NCI-H146 treated with DMSO at 0.1 percent for 48 hours (cell line): ENCODE results near the gene UACA.

ENCODE experiments used
- DNase-seq: peaks from one replicate; lab custom pipeline; 2025; ENCODE audit not compliant: unreplicated experiment; lab: John Stamatoyannopoulos, UW

The UACA gene

DNA sequence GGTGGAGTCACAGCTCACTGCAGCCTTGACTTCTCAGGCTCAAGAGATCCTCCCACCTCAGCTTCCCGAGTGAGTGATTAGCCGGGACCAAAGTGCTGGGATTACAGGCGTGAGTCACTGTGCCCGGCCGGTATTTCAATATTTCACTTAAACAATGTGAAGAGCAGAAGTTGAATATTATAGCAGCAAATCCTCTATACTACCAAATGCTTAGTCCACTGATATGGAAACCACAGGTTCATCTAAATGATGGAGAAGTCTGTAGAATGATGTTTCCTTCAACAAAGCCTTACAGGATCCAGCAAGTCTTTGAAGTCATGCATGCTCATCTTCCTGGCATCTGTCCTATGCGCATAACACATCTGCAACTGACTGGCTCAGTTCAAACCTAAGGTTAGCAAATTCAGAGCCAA is 20.3 kb upstream of the UACA start:
- no peak for DNase-seq

DNA sequence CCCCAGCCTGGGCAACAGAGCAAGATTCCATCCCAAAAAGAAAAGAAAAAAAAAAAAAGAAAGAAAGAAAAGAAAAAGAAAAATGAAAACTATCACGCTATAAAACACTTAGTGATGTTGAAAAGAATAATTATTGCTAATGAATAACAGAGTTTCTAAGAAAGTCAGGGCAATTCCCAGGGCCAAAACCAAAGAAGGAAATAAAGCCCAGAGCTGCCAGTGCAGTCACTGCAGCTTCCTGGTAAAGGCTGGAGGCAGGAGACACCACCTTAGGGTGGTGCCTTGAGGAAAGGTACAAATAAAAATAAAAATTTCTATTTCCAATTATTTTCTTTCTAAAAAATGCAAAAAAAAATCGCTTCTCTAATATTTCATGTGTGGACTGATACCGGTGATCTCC is 19.7 kb upstream of the UACA start:
- no peak for DNase-seq

DNA sequence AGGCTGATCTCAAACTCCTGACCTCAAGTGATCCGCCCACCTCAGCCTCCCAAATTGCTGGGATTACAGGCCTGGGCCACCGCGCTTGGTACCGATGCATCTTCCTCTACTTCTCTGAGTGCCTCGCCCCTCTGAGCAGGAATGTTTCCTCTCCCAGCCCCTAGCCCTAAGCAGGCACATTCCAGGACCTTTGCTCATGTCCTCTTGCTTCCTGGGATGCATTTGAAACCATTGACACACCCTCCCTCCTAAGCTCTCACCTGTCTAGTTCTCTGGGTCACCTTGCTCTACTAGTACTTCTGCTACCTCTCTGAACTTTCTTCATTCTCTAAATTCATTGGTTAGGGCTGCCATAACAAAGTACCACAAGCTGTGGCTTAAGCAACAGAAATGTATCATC is 17.9 kb upstream of the UACA start:
- DNase-seq, result no peak

DNA sequence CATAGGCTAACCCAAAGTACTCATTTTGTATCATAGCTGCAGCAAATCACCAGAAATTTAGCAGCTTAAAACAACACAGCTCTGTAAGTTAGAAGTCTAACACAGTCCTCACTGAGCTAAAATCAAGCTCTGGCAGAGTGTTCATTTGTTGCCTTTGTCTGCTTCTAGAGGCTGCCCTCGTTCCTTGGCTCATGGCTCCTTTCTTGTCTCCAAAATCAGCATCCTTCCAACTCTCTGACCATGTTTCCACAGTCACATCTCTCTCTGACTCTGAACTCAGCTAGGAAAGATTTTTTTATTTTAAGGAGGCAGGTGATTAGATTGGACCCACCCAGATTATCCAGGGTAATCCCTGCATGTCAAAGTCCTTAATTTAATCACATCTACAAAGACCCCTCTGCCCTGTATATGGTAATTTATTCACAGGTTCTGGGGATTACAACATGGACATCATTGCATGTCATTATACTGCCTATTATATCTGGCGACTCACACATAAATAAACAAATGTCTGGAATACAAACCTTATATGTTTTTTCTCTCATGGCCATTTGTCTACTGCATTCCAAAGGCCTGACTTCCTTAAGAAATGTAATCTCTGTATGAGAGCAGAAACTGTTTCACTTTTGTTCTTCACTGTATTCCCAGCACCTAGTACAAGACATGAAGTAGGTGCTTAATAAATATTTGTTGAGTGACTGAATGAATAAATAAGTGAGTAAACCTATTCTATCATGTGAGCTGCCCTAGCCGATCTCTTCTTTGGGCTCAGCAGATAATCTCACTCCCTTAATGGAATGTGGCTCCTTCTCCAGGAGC is 15.1 kb upstream of the UACA start:
- DNase-seq, result no peak

DNA sequence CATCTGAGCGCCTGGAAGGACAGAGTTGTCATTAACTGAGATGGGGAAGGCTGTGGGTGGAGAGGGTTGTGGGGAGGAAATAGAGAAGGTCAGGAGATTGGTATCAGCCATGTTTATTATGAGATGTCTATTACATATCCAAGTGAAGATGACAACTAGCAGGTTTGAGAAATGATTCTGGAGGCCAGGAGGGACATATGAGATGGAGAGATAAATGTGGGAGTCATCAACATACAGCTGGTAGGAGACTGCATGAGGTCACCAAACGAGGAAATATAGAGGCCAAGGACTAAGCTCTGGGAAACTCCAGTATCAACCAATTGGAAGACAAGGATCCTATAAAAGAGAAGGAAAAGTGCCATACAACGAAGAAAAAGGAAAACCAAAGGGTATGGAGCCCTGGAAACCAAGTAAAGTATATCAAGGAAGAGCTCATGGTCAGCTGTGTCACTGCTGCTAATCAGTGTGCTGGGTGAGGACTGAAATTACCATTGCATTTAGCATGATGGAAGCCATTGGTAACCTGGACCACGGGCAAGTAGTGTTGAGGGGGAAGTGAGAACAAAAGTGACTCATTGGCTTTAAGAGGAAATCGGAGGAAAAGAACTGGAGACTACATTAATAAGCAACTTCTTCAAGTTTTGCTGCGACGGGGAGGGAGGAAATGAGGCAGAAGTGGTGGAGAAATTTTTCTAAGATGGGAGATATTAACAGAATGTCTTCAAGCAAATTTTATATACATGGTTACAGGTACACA is 14.0 kb upstream of the UACA start:
- no peak for DNase-seq

DNA sequence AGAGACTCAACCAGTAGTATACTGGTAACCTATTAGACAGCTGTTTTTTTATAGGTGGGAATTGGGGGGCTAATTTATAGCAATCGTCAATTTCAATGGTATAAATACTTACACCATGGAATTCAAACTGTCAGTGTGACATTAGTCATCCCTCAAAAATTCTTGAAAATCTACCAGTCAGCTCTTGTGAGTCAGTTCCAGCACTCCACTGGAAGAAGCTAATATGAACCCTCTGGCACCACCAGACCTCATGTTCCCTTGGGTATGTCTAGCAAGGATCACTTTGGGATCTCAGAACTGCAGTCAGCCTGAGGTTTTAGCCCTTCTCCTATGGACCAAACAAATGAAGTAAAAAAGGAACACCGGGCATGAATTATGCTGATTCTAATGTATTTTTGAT is 11.8 kb upstream of the UACA start:
- no peak for DNase-seq

DNA sequence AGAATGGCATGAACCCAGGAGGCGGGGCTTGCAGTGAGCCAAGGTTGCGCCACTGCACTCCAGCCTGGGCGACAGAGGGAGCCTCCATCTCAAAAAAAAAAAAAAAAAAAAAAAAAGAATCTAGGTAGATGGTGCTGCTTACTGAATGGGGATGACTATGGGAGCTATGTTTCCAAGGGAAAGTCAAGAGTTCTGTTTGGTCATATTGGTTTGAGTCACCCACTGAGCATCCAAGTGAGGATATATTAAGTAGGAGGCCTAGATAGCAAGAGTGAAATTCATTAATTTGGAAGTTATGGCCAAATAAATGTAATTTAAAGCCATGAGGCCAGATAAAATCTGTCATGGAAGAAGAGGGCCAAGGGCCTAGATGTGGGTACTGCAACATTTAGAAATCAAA is 9.0 kb upstream of the UACA start:
- DNase-seq, result no peak

DNA sequence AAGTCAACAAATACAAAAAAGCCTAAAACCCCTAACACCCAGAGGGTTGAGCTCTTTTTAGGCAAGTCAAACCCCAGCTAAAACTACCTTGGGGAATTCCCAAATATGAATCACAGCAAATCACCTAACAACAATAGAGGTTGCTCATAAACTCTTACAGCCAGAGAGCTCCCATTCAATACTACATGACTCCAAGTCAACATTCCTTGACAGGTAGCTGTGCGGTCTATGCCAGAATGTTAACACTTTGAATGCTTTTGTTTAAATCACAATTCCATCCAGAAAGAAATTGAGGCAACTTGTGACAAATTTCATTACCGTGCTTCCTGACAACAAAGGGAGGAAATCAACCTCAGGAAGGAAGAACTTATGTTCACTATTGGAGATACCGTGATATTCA is 7.5 kb upstream of the UACA start:
- no peak for DNase-seq

DNA sequence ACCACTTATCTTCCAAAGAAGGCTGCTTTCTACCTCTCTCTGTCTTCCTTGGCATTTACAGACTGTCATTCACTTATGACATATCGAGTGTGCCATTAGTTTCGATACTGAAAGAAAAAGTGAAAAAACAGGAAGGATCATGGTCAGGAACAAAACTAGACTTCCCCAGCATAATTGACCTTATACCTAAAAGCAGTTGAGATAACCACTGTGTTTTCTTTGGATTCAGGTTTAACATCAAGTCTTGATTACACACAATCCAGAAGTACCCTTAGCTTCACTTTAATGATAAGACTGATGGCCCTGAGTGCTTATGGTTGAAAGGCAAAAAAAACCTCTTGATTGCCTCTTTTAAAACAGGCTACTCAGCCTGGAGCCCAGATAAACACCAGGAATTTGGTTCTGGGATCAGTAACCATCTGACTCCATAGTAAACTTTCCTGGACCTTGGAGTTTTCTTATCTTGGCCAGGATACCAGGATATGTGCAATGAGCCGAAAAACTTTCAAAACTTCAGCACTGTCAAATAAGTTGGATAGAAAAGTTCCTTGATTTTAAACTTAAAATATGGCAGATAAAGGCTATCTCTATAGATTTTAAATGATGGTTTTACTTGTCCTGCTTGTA is 5.0 kb upstream of the UACA start:
- no peak for DNase-seq

DNA sequence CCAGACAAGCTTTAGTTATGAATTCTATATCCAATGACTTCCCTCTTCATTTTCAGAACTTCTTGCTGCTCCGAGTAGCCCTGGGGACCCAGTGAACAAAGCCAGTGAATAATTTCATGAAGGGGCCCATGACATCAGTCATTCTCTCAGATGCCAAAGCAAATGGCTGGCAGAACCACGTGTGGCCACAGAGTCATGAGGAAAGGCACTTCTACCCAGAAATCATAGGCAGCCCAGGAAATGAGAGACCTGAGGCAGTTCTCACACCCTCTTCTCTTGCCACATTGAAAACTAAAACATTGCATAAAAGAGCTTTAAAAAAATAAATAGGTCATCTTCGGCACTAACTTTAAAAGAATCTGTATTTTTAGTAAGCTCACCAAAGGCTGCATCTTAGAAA is 4.3 kb upstream of the UACA start:
- DNase-seq, result no peak

DNA sequence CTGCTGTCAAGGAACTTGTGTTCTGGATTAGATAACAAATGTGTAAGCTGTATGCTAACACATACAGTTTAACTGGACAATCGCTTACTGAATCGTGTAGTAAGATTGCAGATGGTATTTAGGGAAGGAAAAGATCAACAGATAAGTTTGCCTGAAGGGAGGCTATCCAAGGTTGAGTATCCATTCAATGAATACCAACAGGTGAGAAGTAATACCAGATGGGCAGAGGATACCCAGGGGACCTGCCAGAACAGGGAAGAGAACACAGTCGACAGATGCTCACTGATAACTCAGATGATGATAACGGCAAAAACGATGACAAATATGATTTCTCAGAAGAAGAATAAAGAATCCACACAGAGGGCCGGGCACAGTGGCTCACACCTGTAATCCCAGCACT is 3.2 kb upstream of the UACA start:
- no peak for DNase-seq

DNA sequence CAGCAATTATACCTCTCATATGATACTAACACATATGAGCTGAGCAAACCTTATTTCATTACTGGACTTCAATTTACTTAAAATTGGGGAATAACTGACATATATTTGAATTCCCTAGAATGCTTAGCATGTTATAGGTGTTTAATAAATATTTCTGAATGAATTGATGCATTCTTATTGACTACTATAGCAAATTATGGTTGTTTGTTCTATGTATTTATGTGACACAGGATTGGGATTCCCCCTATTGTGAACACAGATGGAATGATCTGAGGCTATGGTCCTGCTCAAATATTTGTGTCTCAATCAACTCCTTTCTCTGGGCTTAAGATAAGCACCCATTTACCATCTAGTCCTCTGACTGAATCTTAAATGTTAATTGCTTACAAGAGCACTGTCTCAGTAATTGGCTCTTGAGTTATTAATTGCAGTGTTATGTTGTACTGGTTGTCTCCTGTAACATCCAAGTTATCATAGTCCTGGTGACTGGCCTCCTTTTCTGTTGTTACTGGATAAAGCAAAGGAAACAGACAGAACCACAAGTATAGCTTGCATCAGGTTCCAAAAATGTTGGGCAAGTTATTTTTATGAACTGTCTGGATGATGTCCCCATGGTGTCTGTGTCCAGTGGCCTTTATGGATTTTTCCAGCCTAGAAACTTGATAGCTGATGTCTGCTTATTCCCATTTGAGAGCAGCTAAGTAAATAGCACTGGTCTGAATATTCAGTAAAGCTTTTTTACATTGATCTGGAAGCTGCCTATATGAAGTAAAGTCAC is 2.3 kb upstream of the UACA start:
- no peak for DNase-seq

DNA sequence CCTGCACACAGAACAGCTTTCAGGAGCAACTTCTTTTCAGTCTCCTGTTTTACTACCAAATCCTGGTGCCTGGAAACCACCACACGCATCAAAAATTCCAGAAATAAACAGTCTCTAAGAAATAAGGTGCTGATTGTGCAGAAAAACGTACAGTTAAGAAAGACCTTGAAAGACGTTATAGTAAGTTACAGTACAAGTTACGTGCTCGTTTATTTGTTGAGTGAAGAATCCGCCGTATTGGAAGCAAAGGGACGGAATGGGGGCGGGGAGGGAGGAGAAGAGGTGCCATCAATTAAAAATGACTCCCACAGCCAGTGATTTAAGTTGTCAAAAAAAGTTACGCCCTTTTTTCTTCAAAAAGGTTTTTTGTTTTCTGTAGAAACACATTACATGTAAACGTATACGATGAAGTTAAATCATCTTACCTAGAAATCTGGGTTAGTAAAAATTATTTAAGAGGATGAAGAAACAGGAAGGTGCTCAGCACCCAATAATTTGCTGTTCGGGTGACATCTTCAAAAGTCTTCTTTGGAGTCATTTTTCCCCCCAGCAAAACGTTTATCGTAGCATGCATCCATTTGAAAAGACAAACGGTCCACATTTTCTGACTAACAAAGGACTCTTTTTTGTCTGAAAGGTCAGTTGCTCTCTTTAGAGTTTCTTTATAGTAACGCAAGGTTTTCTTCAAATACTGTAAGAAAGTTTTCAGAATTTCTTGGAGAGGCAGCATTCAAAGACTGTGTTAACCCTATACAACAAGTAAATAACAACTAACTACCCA is 782 bp upstream of the UACA start:
- no peak for DNase-seq

DNA sequence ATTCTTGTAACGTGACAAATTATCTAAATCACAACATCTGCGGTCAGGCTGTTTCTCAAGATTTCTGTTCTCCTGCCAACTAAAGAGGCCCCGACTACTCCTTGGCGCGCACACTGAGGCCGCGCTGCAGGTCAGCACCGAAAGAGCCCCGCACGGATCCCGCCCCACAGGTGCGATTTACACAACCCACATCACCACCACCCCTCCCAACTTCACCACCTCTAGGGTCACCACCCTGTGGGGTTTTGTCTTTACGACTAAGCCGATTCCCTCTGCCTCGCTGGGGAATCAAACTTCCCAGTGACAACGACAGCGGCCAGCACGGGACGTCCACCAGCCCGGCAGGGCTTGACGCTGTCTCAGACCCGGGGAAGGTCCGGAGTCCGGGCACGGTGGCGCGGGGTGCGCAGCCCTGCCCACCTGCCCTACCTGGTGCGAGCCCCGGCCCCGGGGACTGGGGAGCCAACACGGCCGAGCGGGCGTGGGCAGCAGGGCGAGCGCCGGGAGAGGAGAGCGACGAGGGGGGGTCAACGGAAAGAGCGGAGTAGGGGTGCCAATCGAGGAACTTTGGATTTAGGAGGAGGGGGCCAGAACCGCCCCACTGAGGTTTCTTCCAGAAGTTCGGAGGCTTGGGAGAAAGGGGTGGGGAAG is 764 bp downstream of the UACA start:
- no peak for DNase-seq

DNA sequence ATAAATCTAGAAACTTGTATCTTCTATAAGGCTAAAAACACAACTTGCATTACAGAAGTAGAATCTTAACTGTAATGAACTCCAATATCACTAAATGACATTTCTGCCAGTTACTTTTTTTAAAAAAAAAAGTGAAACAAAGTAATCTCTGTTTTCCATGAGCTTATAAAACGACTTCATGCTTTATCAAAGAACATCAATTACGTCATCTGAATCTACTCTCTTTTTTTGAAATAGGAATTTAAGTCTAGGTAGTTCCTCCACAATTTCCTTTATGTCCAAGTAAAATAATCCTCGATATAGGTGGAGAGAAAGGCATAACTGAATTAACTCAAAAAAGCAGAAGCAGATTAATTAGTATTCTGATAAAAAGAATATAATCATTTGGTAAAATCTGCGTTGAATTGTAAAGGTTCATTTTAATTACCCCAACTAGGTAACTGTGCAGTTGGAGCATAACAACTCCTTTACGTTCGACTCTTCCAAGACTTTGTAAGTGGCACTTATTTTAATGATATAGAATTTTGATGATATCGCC is 1.4 kb downstream of the UACA start:
- no peak for DNase-seq

DNA sequence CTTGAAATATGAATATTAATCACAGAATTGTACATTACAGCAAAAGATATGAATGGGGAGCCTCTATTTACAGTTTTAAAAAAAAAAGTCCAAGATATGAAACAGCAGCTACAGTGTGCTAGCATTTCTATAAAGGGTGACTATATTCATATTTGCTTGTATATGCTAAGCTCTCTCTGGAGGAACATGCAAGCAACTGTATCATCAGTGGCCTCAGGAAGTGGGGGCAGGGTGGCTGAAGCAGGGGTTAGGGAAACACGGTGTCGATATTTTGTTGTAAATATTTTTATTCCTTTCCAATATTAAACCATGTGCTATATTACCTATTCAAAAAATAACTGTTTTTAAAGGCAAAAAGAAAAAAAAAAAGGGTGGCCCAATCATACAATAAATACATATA is 2.3 kb downstream of the UACA start:
- no peak for DNase-seq

DNA sequence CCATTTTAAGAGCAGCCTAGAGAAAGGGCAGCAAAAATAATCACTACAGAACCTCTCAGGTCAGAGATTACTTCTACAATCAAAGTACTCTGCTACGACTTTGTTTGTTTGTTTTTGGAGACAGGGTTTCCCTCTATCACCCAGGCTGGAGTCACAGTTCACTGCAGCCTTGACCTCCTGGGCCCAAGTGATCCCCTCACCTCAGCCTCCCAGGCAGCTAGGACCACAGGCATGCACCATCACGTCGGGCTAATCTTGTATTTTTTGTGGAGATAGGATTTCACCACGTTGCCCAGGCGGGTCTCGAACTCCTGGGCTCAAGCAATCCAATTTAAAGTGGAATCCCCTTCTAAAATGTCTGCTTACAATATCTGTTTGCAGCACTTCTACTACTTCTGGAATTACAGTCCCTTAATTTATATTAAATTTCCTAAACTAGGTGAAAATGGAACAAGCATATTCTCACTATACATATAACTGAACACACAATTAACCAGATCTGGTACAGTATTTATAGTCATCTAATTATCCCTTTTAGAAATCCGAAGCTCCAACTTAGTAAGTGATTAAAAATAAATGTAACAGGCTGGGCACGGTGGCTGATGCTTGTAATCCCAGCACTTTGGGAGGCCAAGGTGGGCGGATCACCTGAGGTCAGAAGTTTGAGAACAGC is 4.4 kb downstream of the UACA start:
- DNase-seq, result no peak

DNA sequence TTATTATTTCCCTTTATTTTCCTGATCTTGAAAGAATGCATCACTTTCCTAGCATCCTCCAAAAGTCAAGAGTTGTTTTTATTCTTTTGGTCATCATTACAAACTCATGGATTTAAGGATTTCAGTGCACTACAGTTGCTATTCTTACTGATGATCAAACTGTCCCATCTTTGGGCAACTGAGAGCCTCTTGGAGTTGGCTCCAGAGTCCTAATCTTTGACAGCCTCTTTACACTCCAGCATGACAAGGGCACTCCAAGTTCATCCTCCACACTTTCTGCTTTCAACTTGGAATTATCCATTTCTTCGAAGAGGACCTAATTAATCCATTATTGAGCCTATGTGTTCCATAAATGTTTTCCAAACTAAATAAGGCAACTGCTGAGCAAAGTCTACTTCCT is 5.7 kb downstream of the UACA start:
- DNase-seq, result no peak

DNA sequence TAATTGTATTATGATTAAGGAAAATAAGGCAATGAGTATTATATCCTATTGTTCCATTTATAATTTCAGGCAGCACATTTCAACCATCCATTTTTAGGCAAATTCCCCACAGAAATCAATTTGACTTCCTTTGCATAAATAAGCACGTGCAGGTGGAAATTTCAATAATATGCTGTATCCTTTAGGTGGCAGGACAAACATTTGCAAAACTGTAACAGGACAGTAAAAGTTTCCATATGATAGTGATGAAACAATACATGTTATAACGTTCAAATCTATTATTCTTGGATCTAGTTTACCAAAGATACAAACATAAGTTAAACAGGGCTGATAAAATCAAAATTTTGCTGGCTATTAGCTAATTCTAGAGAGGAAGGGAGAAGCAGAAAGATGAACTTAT is 8.5 kb downstream of the UACA start:
- DNase-seq, result no peak
